ENCODE data around the gene KIFAP3.

- TF ChIP-seq POLR2AphosphoS5 (IDR thresholded peaks at IDR 0.05; ENCODE audit: borderline replicate concordance, low read depth, low read length): no peak
- TF ChIP-seq EZH2 (IDR thresholded peaks at IDR 0.05): no peak
- no peak for TF ChIP-seq FOXP2 (optimal IDR thresholded peaks at IDR 0.05; ENCODE audit: control extremely low read depth, extremely low read length, insufficient read depth)
Observed at GRCh38 chr1:169931795-169932231, 142.7 kb downstream of the KIFAP3 start.
